Measurements from ENCODE around the gene PPP1R2.

The PPP1R2 gene

DNA sequence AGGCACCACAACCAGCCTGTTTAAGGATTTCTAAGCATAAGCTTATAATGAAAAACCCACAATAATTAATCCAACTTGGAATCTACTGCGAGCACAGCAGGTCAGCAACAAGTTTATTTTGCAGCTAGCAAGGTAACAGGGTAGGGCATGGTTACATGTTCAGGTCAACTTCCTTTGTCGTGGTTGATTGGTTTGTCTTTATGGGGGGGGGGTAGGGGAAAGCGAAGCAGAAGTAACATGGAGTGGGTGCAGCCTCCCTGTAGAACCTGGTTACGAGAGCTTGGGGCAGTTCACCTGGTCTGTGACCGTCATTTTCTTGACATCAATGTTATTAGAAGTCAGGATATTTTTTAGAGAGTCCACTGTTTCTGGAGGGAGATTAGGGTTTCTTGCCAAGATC lies 25.5 kb upstream of the PPP1R2 start:
- DNase-seq (ENCODE audit: extremely low spot score), result no peak
- POLR2A ChIA-PET, result no interaction called here
- TF ChIP-seq, protein P1, sequence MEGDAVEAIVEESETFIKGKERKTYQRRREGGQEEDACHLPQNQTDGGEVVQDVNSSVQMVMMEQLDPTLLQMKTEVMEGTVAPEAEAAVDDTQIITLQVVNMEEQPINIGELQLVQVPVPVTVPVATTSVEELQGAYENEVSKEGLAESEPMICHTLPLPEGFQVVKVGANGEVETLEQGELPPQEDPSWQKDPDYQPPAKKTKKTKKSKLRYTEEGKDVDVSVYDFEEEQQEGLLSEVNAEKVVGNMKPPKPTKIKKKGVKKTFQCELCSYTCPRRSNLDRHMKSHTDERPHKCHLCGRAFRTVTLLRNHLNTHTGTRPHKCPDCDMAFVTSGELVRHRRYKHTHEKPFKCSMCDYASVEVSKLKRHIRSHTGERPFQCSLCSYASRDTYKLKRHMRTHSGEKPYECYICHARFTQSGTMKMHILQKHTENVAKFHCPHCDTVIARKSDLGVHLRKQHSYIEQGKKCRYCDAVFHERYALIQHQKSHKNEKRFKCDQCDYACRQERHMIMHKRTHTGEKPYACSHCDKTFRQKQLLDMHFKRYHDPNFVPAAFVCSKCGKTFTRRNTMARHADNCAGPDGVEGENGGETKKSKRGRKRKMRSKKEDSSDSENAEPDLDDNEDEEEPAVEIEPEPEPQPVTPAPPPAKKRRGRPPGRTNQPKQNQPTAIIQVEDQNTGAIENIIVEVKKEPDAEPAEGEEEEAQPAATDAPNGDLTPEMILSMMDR (IDR thresholded peaks at IDR 0.05; ENCODE audit: control extremely low read depth, extremely low read depth, low read depth, missing control alignments), result no peak
- CTCF ChIA-PET, result interaction anchor here (1.8 kb wide), 1 partner anchor 14 kb away, joined by 5 read pairs; the partner anchor contains the start of gene APOD

DNA sequence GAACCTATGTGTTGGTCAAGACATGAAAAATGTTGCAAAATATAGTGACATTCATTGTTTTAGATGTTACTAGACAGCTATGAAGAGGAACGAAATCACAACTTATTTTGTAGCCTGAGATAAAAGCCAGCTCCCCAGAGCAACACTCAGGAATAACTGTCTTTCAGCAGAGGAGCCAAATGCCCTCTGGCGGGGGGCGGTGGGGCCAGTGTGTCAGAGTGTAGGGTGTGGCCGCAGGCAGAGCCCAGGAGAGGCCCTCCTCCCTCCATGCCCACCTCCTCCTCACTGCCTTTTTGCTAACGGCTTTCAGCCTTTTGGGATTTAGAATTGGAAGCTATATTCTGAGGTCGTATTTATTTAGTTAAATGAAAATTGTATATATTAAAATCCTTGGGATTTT lies 23.7 kb upstream of the PPP1R2 start:
- POLR2A ChIA-PET, result no interaction called here
- DNase-seq (ENCODE audit: extremely low spot score), result no peak
- TF ChIP-seq, protein P1 (IDR thresholded peaks at IDR 0.05; ENCODE audit: control extremely low read depth, extremely low read depth, low read depth, missing control alignments), result no peak
- CTCF ChIA-PET, result interaction anchor here (1.4 to 3.0 kb wide), 5 partner anchors 8 to 284 kb away, joined by 3 to 10 read pairs (median 5); partner anchors contain the start of gene APOD

DNA sequence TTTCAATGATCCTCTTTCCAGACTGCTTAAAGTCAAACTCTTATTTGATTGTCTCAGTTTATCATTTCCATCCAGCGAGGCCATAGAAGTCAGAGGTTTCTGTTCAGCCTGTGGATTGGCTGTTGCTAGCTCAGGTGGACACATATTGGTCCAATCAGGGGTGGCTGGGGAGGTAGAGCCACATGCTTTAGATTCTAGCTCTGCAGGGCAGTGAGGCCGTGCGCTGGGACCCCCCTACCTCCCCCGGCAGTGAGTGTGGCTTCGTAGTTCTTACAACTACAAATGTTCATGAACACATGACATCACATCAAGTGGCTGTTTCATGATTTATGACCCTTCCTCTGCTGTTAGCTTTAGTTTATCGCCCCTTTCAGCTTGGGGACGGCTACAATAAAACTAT lies 22.6 kb upstream of the PPP1R2 start:
- POLR2A ChIA-PET, result no interaction called here
- CTCF ChIA-PET, result interaction anchor here (1.4 to 3.0 kb wide), 4 partner anchors 7 to 285 kb away, joined by 3 to 10 read pairs (median 6); no protein-coding TSS in a partner anchor
- DNase-seq (ENCODE audit: extremely low spot score), result no peak
- TF ChIP-seq, protein P1 (IDR thresholded peaks at IDR 0.05; ENCODE audit: control extremely low read depth, extremely low read depth, low read depth, missing control alignments), result no peak

DNA sequence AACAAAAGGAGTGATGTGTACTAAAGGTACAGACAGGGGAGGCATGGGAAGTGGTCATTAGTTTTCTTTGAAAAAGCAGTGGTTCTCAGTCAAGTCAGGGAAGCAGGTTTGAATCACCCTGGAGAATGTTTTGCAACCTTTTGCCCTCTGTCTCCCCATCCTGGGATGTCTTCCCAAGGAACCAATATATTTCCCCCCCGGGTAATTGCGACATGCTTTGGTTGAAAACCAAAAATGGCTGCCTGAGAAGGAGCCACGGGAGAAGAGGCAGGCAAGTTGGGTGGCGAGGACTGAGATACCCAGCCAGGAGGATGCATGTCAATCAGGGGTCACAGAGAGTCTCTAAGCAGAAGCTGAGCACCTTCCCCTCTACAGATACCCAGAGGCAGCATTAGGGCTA lies 20.2 kb upstream of the PPP1R2 start:
- POLR2A ChIA-PET, result no interaction called here
- TF ChIP-seq, protein P1 (IDR thresholded peaks at IDR 0.05; ENCODE audit: control extremely low read depth, extremely low read depth, low read depth, missing control alignments), result no peak

DNA sequence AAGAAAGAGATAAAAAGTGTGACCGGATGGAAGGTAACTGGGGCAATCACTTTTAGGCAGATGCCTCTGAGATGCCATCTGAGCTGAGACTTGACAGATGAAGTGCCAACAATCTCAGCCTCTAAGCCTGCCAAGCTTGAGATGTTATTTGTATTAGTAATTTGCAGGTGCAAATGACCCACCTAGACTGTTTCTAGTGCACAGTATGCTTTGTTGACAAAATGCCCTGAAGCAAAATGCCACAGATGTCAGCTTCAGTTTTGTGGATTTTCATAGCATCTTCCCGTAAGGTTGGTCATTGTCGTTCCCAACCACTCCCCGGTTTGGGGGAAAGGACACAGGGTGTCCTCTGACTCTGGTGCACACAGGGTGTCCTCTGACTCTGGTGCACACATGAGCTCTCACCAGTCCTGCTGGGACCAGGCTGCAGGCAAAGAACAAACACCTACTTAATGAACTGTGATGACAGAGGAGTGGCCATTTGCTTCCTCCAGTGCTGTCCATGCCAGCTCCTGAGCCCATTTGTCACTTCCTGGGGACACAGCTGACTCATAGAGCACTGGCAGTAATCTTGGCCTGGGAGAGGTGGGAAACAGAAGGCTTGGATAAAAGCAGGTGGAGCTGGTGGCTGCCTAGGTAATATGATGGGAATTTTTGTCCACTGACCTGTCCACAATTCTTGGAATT lies 16.7 kb upstream of the PPP1R2 start:
- TF ChIP-seq, protein P1 (IDR thresholded peaks at IDR 0.05; ENCODE audit: control extremely low read depth, extremely low read depth, low read depth, missing control alignments), result no peak
- ChIA-PET POLR2A (no interaction called here), CTCF (interaction anchor here (0.8 to 1.3 kb wide), 4 partner anchors 9 to 295 kb away, joined by 3 to 5 read pairs (median 4); partner anchors contain the start of gene APOD)
- no peak for DNase-seq (ENCODE audit: extremely low spot score)

More for the DNA sequence above, 20.2 kb upstream of the PPP1R2 start:
- CTCF ChIA-PET, result interaction anchor here (0.7 to 2.0 kb wide), 3 partner anchors 10 to 292 kb away, joined by 4 to 5 read pairs (median 4); partner anchors contain the start of gene XXYLT1
- no peak for DNase-seq (ENCODE audit: extremely low spot score)

DNA sequence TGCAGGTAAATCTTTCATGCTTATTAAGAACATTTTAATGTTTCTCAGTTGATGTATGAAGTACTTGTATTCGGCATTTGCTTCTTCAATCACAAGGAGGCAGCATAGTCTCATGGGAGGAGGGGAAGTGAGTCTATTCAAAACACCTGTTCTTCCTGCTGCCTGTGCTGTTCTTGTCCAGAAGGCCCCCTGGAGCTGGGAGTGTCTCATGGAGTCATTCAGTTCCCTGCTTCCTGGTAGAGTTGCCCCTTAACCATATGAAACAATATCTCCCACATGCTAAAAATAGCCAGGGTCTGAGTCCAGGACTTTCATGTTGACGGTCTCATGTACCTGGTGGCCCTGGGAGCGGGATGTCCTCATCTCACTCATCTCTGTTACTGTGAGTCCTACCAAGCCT lies 15.5 kb upstream of the PPP1R2 start:
- TF ChIP-seq, protein P1 (IDR thresholded peaks at IDR 0.05; ENCODE audit: control extremely low read depth, extremely low read depth, low read depth, missing control alignments), result peak; percentile 57
- ChIA-PET CTCF (interaction anchor here (0.9 to 1.4 kb wide), 6 partner anchors 8 to 349 kb away, joined by 3 to 4 read pairs (median 4); no protein-coding TSS in a partner anchor), POLR2A (no interaction called here)
- peak; percentile 44 for DNase-seq (ENCODE audit: extremely low spot score)
